Aorta (tissue), 5 donors: Measurements from ENCODE around the gene SDF2L1. TPM values are rescaled to one million over a fixed set of nuclear protein-coding genes. Genes with fewer than 3 reads are reported as not detected.
"Not testable (repeated sequence)": the region's sequence is repeated elsewhere in the genome, so short reads cannot be mapped to it uniquely, and the experiment has no call there.

ENCODE experiments used
- ATAC-seq: fragments of 200-7000 bp; cut with Tn5 transposase; one replicate; pipeline ENCODE4 v1.9.1; 2022; ENCODE audit warnings: moderate library complexity; ENCODE audit not compliant: low FRiP score
- DNase-seq, 2 donors: peaks; one replicate each; pipeline ENCODE4 v3.0.0-alpha.2; 2020
- H3K27ac ChIP-seq, 2 donors: one replicate each; pipeline ENCODE4 v1.5.1; 2013; ENCODE audit warnings: low read length in 2 of 2, mild to moderate bottlenecking in 2 of 2, moderate library complexity in 2 of 2, control low read depth in 1 of 2, inconsistent platforms in 1 of 2, low read depth in 1 of 2
- H3K27me3 ChIP-seq, 2 donors: one replicate each; pipeline ENCODE4 v1.6.1; 2013; ENCODE audit warnings: control low read depth in 1 of 2, low read length in 1 of 2, mild to moderate bottlenecking in 1 of 2, moderate library complexity in 1 of 2; ENCODE audit not compliant: insufficient read depth in 2 of 2, control insufficient read depth in 1 of 2
- H3K36me3 ChIP-seq, 2 donors: one replicate each; pipeline ENCODE4 v1.6.1; 2013; ENCODE audit warnings: control low read depth in 1 of 2, low read length in 1 of 2, mild to moderate bottlenecking in 1 of 2; ENCODE audit not compliant: insufficient read depth in 2 of 2, control insufficient read depth in 1 of 2
- H3K4me1 ChIP-seq, 2 donors: one replicate each; pipeline ENCODE4 v1.6.1; 2013; ENCODE audit warnings: low read length in 2 of 2, control low read depth in 1 of 2, mild to moderate bottlenecking in 1 of 2, moderate library complexity in 1 of 2; ENCODE audit not compliant: insufficient read depth in 2 of 2, control insufficient read depth in 1 of 2
- H3K4me3 ChIP-seq, 2 donors: one replicate each; pipeline ENCODE4 v1.5.1; 2013; ENCODE audit warnings: low read length in 2 of 2, control low read depth in 1 of 2, mild to moderate bottlenecking in 1 of 2
- H3K9me3 ChIP-seq: one replicate; pipeline ENCODE4 v1.6.1; 2013; ENCODE audit warnings: mild to moderate bottlenecking, low read length; ENCODE audit not compliant: control insufficient read depth
- WGBS, 2 donors: extraction: QIAGEN DNeasy Blood & Tissue Kit; methylation state at CpG; one replicate each; pipeline ENCODE4 v1.1.7; 2013; 5-methylcytosine and 5-hydroxymethylcytosine counted together
- intact Hi-C, 2 donors: fragments of 100-400 bp; cut with DNase I; formaldehyde crosslinking; loops; one replicate each; pipeline versions ENCODE4 v1.14.2 to v1.15.0; 2022
- polyA plus RNA-seq, 2 donors: library from polyadenylated mRNA; stranded (reverse); fragments of 200-250 nt; gene quantifications; one replicate each; pipeline ENCODE4 v1.2.3, GENCODE V29; 2013
- total RNA-seq, 2 donors: library from RNA; stranded (reverse); fragmentation: NEBNext Ultra II Directional; extraction: Animal tissue kit (Norgen Biotek cat#: 25700); gene quantifications; one replicate each; pipeline ENCODE4 v1.2.1, GENCODE V29; 2021
- donor health status: healthy with polysubstance abuse.
- donor health status: Bipolar disorder and iron deficiency.
- donor health status: DM: no; HTN: no; CAD: no.
- donor health status: DM: no; HTN: no; CAD: no.
- donor health status: DM: yes; HTN: yes; CAD: no.

SDF2L1 gene
- total and polyA plus RNA-seq, 4 donors: 16.7 to 38.7 (median 29.7) TPM

- Histone ChIP-seq H3K4me3 (no peak overlapping the region), H3K36me3 (no peaks in the 10 kb centered on the region), H3K4me1 (no peaks in the 10 kb centered on the region), H3K27ac (no peak overlapping the region), H3K9me3 (no peaks in the 10 kb centered on the region), H3K27me3 (no peaks in the 10 kb centered on the region)
- ATAC-seq (no peak), DNase-seq (no peak)
- 86 to 92% methylated on average over 6 of the region's 6 CpGs for WGBS, 2 donors
- intact Hi-C loops: no loop called here
These were observed 39.5 kb upstream of the SDF2L1 start for GRCh38 chr22:21602579-21602978.

- no peak overlapping the region for H3K27ac ChIP-seq
- 87 to 88% methylated on average over 9 of the region's 9 CpGs for WGBS, 2 donors
- H3K4me3 ChIP-seq: no peak overlapping the region
- no peaks in the 10 kb centered on the region for H3K27me3 ChIP-seq
- H3K4me1 ChIP-seq: no peaks in the 10 kb centered on the region
- no peak for ATAC-seq
- no peaks in the 10 kb centered on the region for H3K36me3 ChIP-seq
- intact Hi-C loops: no loop called here
- H3K9me3 ChIP-seq: no peaks in the 10 kb centered on the region
- no peak for DNase-seq
These were observed 38.1 kb upstream of the SDF2L1 start for GRCh38 chr22:21603973-21604372.

DNA sequence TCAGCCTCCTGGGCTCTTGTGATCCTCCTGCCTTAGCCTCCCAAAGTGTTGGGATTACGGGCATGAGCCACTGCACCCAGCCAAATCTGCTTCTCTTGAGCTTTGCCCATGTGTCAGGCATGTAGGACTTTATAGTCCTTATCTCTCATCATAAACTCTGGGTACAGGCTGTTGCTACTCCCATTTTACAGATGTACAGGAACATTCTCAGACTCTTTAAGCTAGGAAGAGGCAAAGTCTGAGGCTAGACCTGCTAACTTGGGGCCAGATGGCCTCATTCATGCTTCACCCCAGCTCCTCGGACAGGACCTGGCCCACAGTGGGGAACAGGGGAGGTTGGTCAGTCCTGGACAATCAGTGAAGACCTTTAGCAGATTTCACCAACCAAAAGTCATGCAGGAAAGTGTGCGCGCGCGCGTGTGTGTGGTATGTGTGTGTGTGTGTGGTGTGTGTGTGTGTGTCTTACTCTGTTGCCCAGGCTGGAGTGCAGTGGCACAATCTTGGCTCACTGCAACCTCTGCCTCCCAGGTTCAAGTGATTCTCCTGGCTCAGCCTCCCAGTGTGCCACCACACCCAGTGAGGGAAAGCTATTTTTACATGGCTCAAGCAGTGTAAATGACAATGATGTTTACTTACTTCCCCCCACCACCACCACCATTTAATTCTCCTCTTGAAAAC, 36.1 kb upstream of the SDF2L1 start:
- 96 to 97% methylated on average over 7 of the region's 7 CpGs for WGBS, 2 donors
- Histone ChIP-seq H3K9me3 (no peaks in the 10 kb centered on the region), H3K36me3 (peaks cover 0 to under 1% of the 10 kb centered on the region in 2 donors), H3K27me3 (no peaks in the 10 kb centered on the region), H3K4me1 (no peaks in the 10 kb centered on the region), H3K27ac (no peak overlapping the region), H3K4me3 (no peak overlapping the region)
- ATAC-seq (no peak), DNase-seq (no peak)
- intact Hi-C loops: no loop called here

DNA sequence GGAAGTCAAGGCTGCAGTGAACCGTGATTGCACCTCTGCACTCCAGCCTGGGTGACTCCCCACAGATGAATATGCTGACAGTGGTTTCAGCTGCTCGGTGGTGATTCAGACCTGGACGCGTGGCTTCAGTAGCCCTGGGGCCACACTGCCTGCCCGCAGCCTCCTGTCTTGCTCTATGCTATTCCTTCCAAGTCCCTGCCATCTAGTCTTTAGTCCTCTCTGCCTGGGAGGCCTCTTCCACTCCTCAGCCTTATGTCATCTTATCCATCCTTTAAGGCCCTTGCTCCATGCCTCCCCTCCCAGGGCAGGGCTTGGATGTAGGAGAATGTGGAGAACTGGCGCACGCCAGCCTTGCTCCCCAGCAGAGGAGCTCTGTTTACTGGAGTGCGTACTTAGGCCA, 35.3 kb upstream of the SDF2L1 start:
- H3K4me1 ChIP-seq: no peaks in the 10 kb centered on the region
- no peak overlapping the region for H3K4me3 ChIP-seq
- DNase-seq: no peak
- 96 to 97% methylated on average over 8 of the region's 8 CpGs for WGBS, 2 donors
- H3K36me3 ChIP-seq: peaks cover 0 to 3% of the 10 kb centered on the region in 2 donors
- H3K9me3 ChIP-seq: no peaks in the 10 kb centered on the region
- H3K27me3 ChIP-seq: no peaks in the 10 kb centered on the region
- ATAC-seq: no peak
- no peak overlapping the region for H3K27ac ChIP-seq
- intact Hi-C loops: no loop called here

GRCh38 chr22:21609556-21610157, 32.4 kb upstream of the SDF2L1 start:
- H3K27ac ChIP-seq, DNase-seq, ATAC-seq, H3K9me3 ChIP-seq, intact Hi-C loops, H3K27me3 ChIP-seq, H3K36me3 ChIP-seq, H3K4me3 ChIP-seq, H3K4me1 ChIP-seq: not testable (repeated sequence)
- WGBS, 2 donors: 96 to 97% methylated on average over 11 of the region's 11 CpGs

DNA sequence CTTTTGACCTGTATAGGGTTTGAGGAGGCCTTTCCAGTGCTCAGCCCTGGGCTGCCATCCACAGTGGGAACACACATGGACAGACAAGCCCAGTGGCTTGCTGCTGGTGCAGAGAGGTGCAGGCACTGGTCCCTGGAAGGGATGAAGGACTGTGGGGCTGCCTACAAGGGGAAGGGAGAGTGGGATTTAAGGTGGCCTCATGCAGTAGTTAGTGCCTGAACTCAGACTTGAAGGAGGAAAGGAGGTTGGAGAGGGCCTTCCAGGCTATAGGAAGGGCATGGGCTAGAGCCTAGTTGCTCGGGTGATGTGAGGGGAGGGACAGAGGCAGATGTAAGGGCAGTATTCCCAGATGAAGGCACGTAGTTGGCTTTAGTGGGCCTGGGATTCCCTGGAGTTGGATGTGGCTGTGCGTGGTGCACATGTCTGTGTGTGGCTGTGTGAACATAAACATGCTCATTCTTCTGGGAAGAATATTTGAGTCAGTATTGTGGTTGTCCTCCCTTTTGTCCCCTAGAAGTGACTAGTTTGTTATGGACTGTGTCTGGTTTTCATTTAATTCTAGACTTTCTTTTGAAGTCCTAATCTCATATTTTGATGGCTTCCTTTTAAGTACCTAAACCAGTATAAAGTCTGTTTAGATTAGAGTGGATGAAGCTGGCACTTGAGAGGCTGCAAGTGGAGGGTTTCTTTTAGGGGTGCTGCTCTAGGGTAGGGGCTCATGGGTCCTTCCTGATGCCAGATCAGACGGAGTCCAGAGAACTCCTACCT, 30.7 kb upstream of the SDF2L1 start:
- no peaks in the 10 kb centered on the region for H3K27me3 ChIP-seq
- 79 to 83% methylated on average over 4 of the region's 4 CpGs for WGBS, 2 donors
- no peaks in the 10 kb centered on the region for H3K4me1 ChIP-seq
- H3K27ac ChIP-seq: no peak overlapping the region
- intact Hi-C loops: no loop called here
- ATAC-seq (no peak), DNase-seq (no peak)
- H3K4me3 ChIP-seq: no peak overlapping the region
- H3K36me3 ChIP-seq: peaks cover 0 to 5% of the 10 kb centered on the region in 2 donors
- no peaks in the 10 kb centered on the region for H3K9me3 ChIP-seq

- ATAC-seq: no peak
- Histone ChIP-seq H3K4me1 (no peaks in the 10 kb centered on the region), H3K27me3 (no peaks in the 10 kb centered on the region), H3K4me3 (no peak overlapping the region), H3K9me3 (no peaks in the 10 kb centered on the region), H3K36me3 (peaks cover 0 to 5% of the 10 kb centered on the region in 2 donors), H3K27ac (no peak overlapping the region)
- WGBS, 2 donors: 86 to 89% methylated on average over 7 of the region's 7 CpGs
- no peak for DNase-seq
- intact Hi-C loops: no loop called here
These were observed 29.2 kb upstream of the SDF2L1 start for GRCh38 chr22:21612858-21613257.

DNA sequence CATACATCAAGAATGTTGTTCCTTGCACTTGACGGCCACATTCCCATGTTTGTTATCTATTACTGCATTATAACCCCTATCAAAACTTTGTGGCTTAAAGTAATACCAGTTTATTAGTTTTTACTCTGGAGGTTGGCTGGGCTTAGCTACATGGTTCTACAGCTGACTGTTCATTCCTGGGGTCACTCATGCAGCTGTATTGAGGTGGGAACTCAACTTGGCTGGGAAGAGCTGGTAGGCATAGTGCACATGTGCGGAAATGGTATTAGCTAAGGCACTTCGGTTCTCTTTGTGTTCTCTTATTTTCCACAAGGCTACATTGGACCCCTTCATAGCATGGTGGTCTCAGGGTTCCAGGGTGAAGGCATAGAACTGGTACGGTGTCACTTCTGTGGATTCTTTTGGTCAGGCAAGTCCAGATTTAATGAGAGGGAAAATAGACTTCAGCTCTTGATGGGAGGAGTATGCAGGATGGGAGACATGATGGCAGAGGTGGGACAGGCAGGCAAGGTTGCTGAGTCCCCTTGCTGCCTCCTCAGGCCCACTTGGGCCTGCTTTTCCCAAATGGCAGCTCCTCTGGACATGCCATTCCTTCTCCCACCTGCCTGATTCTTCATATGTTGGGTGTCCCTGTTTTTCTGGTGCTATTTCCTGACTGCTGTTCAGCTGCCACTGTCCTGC, 28.4 kb upstream of the SDF2L1 start:
- ATAC-seq: no peak

More for the DNA sequence above, 28.4 kb upstream of the SDF2L1 start:
- intact Hi-C loops: no loop called here
- Histone ChIP-seq H3K27me3 (no peaks in the 10 kb centered on the region), H3K4me1 (no peaks in the 10 kb centered on the region), H3K36me3 (peaks cover 0 to 5% of the 10 kb centered on the region in 2 donors), H3K4me3 (no peak overlapping the region), H3K27ac (no peak overlapping the region), H3K9me3 (no peaks in the 10 kb centered on the region)
- 84 to 90% methylated on average over 4 of the region's 4 CpGs for WGBS, 2 donors
- DNase-seq: no peak
